Gastroesophageal sphincter (tissue), 4 donors: ENCODE measurements around the gene ADGRG1. TPM values are rescaled to one million over a fixed set of nuclear protein-coding genes. Genes with fewer than 3 reads are reported as not detected.

ENCODE experiments used
- ATAC-seq: fragments of 150-250 bp; one replicate; pipeline ENCODE4 v1.9.1; 2016; ENCODE audit warnings: mild to moderate bottlenecking, moderate library complexity
- H3K27ac ChIP-seq, 4 donors: fragments of 200-600 bp; sonication (generic) in 3 of 4; 1 replicate in 3 of 4; 2 replicates in 1 of 4; pipeline ENCODE4 v1.5.1; 2016 to 2019
- H3K27me3 ChIP-seq: fragments of 200-600 bp; sonication (generic); one replicate; pipeline ENCODE4 v1.5.1; 2019
- H3K36me3 ChIP-seq, 2 donors: fragments of 200-600 bp; sonication (generic); one replicate each; pipeline ENCODE4 v1.5.1; 2019; ENCODE audit warnings: control low read depth in 1 of 2
- H3K4me1 ChIP-seq, 3 donors: fragments of 200-600 bp; sonication (generic); 1 replicate in 2 of 3; 2 replicates in 1 of 3; pipeline ENCODE4 v1.5.1; 2016 to 2019; ENCODE audit warnings: control low read depth in 2 of 3
- H3K4me3 ChIP-seq, 2 donors: fragments of 200-600 bp; sonication (generic); one replicate each; pipeline ENCODE4 v1.5.1; 2019; ENCODE audit warnings: mild to moderate bottlenecking in 1 of 2, moderate library complexity in 1 of 2
- H3K9me3 ChIP-seq, 3 donors: fragments of 200-600 bp; sonication (generic); one replicate each; pipeline ENCODE4 v1.5.1; 2017 to 2019; ENCODE audit warnings: control low read depth in 2 of 3
- EP300 ChIP-seq: sonication (generic); formaldehyde crosslinking; IDR thresholded peaks from one replicate; pipeline ENCODE4 v1.6.1; 2017; ENCODE audit warnings: antibody characterized with exemption, mild to moderate bottlenecking
- POLR2A ChIP-seq, 2 donors: fragments of 450-650 bp; IDR thresholded peaks; one replicate each; pipeline ENCODE4 v1.6.1; 2017; ENCODE audit warnings: antibody characterized with exemption in 2 of 2, mild to moderate bottlenecking in 2 of 2, moderate library complexity in 1 of 2
- POLR2AphosphoS5 ChIP-seq: sonication (generic); formaldehyde crosslinking; IDR thresholded peaks from one replicate; pipeline ENCODE4 v1.6.1; 2017; ENCODE audit warnings: antibody characterized with exemption
- WGBS, 2 donors: methylation state at CpG; one replicate each; pipeline ENCODE4 v1.1.5; 2018; ENCODE audit warnings: low coverage in 1 of 2; 5-methylcytosine and 5-hydroxymethylcytosine counted together
- total RNA-seq, 4 donors: library from RNA; depleted of rRNA; stranded (reverse); fragments of >200 nt; gene quantifications; one replicate each; pipeline ENCODE4 v1.1.0, GENCODE V29; 2016
- TF ChIP-seq, protein P1 (sequence below), 4 experiments: fragments of 200-600 bp in 2 of 4; fragments of 450-650 bp in 2 of 4; sonication (generic) in 1 of 4; IDR thresholded peaks; one replicate each; pipeline ENCODE4 v1.5.1; 2017 to 2019; ENCODE audit warnings: antibody characterized with exemption in 4 of 4, mild to moderate bottlenecking in 2 of 4, moderate library complexity in 2 of 4

Gene ADGRG1
- total RNA-seq, 4 donors from 2014 or later = 7.0 to 20.1 (median 12.6) TPM

DNA sequence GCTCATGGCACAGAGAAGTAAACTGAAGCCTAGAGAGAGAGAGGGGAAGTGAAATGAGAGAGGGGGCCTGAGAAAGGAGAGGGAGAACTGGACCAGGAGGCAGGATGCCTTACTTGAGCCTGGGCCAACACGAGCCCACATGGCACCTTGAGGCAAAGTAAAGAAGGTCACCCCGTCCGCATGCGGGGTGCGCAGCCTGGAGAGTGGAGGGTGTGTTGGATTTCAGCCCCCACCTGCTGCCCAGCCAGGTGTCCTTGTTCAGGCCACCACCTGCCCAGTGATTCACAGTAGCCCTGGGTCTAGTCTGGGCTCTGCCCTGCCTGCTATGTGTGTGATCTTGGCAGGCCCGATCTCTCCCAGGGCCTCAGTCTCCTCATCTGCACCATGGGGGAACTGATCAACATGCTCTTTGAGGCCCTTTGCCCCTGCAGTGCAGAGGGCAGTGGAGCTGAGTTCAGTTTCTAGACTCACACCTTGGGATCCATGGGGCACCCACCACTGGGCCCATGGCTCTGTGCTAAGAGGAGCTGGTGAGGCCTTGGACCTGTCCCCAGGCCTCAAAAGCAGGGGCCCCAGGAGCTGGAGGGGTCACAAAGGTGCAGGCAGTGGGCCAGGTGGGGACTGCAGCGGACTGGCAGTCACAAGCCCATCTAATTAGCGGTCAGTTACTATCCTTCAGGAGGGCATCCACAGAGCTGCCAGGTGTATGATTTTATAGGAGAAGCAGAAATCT, 56.4 kb downstream of the ADGRG1 start:
- Histone ChIP-seq H3K27ac (no peak overlapping the region), H3K27me3 (peaks cover 38% of the 10 kb centered on the region), H3K4me3 (no peak overlapping the region), H3K9me3 (no peaks in the 10 kb centered on the region), H3K4me1 (no peaks in the 10 kb centered on the region), H3K36me3 (no peaks in the 10 kb centered on the region)
- TF ChIP-seq POLR2AphosphoS5 = no peak
- no peak for TF ChIP-seq POLR2A (IDR thresholded peaks at IDR 0.05)
- TF ChIP-seq, protein P1, sequence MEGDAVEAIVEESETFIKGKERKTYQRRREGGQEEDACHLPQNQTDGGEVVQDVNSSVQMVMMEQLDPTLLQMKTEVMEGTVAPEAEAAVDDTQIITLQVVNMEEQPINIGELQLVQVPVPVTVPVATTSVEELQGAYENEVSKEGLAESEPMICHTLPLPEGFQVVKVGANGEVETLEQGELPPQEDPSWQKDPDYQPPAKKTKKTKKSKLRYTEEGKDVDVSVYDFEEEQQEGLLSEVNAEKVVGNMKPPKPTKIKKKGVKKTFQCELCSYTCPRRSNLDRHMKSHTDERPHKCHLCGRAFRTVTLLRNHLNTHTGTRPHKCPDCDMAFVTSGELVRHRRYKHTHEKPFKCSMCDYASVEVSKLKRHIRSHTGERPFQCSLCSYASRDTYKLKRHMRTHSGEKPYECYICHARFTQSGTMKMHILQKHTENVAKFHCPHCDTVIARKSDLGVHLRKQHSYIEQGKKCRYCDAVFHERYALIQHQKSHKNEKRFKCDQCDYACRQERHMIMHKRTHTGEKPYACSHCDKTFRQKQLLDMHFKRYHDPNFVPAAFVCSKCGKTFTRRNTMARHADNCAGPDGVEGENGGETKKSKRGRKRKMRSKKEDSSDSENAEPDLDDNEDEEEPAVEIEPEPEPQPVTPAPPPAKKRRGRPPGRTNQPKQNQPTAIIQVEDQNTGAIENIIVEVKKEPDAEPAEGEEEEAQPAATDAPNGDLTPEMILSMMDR (IDR thresholded peaks at IDR 0.05) = no peak
- no peak for TF ChIP-seq EP300
- no peak for ATAC-seq
- WGBS, 2 donors = 92 to 98% methylated on average over 5 to 6 of the region's 8 CpGs

- 85% methylated on average over 11 of the region's 11 CpGs; no CpG with 5 or more reads in 1 of the 2 donors for WGBS, 2 donors
- Histone ChIP-seq H3K27me3 (peaks cover 43% of the 10 kb centered on the region), H3K27ac (no peak overlapping the region), H3K4me1 (no peaks in the 10 kb centered on the region), H3K36me3 (no peaks in the 10 kb centered on the region), H3K4me3 (no peak overlapping the region), H3K9me3 (no peaks in the 10 kb centered on the region)
- no peak for ATAC-seq
- TF ChIP-seq, protein P1 (IDR thresholded peaks at IDR 0.05) = no peak
- no peak for TF ChIP-seq EP300
- TF ChIP-seq POLR2AphosphoS5 = no peak
- TF ChIP-seq POLR2A (IDR thresholded peaks at IDR 0.05) = no peak
These were observed 57.2 kb downstream of the ADGRG1 start for GRCh38 chr16:57685633-57686032.

DNA sequence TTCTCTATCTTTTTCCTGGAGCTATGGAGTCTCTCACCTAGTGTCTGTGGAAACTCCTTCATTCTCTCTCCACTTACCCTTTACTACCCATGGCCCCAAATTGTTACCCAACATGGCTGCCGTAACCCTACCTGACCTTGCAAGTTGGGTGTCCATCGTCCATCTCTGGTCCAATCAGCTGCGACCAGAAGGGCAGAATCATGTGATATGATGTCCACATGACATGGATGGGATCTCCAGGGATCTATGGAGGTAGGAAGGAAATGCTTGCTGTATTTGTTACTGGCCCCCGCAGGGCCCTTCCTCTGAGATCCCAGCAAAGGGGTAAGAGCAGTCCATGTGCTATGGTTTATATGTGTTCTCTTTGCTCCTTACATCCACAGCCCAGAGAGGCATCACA, 58.1 kb downstream of the ADGRG1 start:
- TF ChIP-seq POLR2A (IDR thresholded peaks at IDR 0.05) (no peak), POLR2AphosphoS5 (no peak), EP300 (no peak)
- TF ChIP-seq, protein P1 (IDR thresholded peaks at IDR 0.05) = no peak
- 39 to 77% methylated on average over 3 to 4 of the region's 4 CpGs for WGBS, 2 donors
- Histone ChIP-seq H3K4me1 (no peaks in the 10 kb centered on the region), H3K27ac (no peak overlapping the region), H3K27me3 (peaks cover 49% of the 10 kb centered on the region), H3K9me3 (no peaks in the 10 kb centered on the region), H3K36me3 (no peaks in the 10 kb centered on the region), H3K4me3 (no peak overlapping the region)
- no peak for ATAC-seq

DNA sequence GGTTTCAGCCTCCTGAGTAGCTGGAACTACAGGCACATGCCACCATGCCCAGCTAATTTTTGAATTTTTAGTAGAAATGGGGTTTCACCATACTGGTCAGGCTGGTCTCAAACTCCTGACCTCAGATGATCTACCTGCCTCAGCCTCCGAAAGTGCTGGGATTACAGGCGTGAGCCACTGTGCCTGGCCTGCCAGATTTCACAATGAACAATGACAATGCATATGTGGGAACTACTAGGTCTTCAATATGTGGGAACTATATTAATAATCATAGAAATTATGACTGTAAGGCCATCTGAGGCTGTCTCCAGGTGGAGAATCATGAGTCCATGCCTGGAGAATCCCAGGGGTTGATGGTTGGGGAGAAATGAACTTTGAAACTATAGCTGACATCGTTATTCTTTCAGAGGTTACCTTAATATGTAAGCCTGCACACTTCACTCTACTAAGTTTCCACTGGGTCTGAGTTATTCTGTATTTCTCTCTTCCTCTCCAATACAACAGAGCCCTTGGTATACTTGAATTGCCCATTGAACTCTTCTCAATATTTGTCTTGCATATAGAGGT, 59.0 kb downstream of the ADGRG1 start:
- Histone ChIP-seq H3K27me3 (peaks cover 43% of the 10 kb centered on the region), H3K4me3 (no peak overlapping the region), H3K36me3 (no peaks in the 10 kb centered on the region), H3K4me1 (no peaks in the 10 kb centered on the region), H3K27ac (no peak overlapping the region), H3K9me3 (no peaks in the 10 kb centered on the region)
- ATAC-seq = no peak
- no peak for TF ChIP-seq EP300
- WGBS, 2 donors = 80 to 86% methylated on average over 1 of the region's 3 CpGs

DNA sequence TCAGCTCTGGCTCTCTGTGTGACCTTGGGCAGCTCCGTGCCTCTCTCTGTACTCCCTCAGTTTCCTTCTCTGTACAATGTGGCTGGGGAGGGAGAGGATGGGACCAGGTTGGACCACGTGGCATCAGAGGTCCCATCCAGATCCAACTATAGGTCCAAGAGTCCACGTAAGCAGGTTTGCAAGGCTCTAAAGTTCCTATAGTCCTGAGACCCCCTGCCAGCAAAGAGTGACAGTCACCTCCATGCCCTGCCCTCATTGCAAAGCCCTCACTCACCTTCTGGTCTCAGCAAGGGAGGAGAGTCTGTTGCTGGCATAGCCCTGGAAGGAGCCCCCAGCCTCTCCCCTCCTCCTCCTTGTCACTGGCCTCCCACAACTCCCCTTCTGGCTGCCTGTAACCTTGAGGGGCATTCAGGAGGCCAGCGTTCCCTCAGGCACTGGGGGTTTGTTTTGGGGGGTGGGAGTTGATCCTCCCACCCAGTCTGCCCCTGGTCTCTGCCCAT, 60.1 kb downstream of the ADGRG1 start:
- TF ChIP-seq EP300 (no peak), POLR2AphosphoS5 (no peak), POLR2A (IDR thresholded peaks at IDR 0.05) (no peak)
- TF ChIP-seq, protein P1 (IDR thresholded peaks at IDR 0.05) = no peak
- WGBS, 2 donors = 47% methylated on average over 3 of the region's 4 CpGs; no CpG with 5 or more reads in 1 of the 2 donors
- ATAC-seq = no peak
- Histone ChIP-seq H3K27me3 (peaks cover 41% of the 10 kb centered on the region), H3K4me3 (no peak overlapping the region), H3K4me1 (no peaks in the 10 kb centered on the region), H3K36me3 (no peaks in the 10 kb centered on the region), H3K27ac (no peak overlapping the region), H3K9me3 (no peaks in the 10 kb centered on the region)
